Mucosa of rectum (tissue), 2 donors: ENCODE data around the gene SALL2.

Source experiments
- H3K27ac ChIP-seq, 2 donors: one replicate each; pipeline ENCODE4 v1.7.0; 2013; ENCODE audit warnings: inconsistent platforms in 2 of 2, low read depth in 2 of 2, low read length in 2 of 2
- H3K27me3 ChIP-seq, 2 donors: one replicate each; pipeline ENCODE4 v1.7.0; 2013; ENCODE audit warnings: low read length in 2 of 2; ENCODE audit not compliant: control insufficient read depth in 2 of 2, insufficient read depth in 2 of 2
- H3K36me3 ChIP-seq, 2 donors: one replicate each; pipeline ENCODE4 v1.7.0; 2013; ENCODE audit warnings: low read length in 2 of 2; ENCODE audit not compliant: control insufficient read depth in 2 of 2, insufficient read depth in 2 of 2
- H3K4me1 ChIP-seq, 2 donors: one replicate each; pipeline ENCODE4 v1.7.0; 2013; ENCODE audit warnings: low read length in 2 of 2, mild to moderate bottlenecking in 1 of 2; ENCODE audit not compliant: control insufficient read depth in 2 of 2, insufficient read depth in 2 of 2
- H3K4me3 ChIP-seq, 2 donors: one replicate each; pipeline ENCODE4 v1.7.0; 2013; ENCODE audit warnings: low read length in 2 of 2
- H3K9ac ChIP-seq, 2 donors: one replicate each; pipeline ENCODE4 v1.7.0; 2013; ENCODE audit warnings: low read length in 2 of 2, low read depth in 1 of 2, mild to moderate bottlenecking in 1 of 2
- H3K9me3 ChIP-seq, 2 donors: one replicate each; pipeline ENCODE4 v1.7.0; 2013; ENCODE audit warnings: low read length in 2 of 2; ENCODE audit not compliant: control insufficient read depth in 2 of 2
- donor health status: healthy.
- donor health status: Normal muscosa, but diverticular disease.

Gene SALL2

GRCh38 chr14:21510735-21511657 is 15.2 kb downstream of the SALL2 start, which contains the start of gene METTL3:
Gene METTL3 (minus strand): TSS chr14:21511340. CDS start chr14:21511223, 117 bp downstream.
- Histone ChIP-seq H3K9ac (peak within 1 kb of the TSS; percentile 72 to 94), H3K27me3 (no peaks in the 10 kb centered on the region), H3K4me1 (peaks cover 9 to 10% of the 10 kb centered on the region in 2 donors), H3K4me3 (peak within 1 kb of the TSS; percentile 94 to 98), H3K9me3 (no peaks in the 10 kb centered on the region), H3K36me3 (no peaks in the 10 kb centered on the region), H3K27ac (peak within 1 kb of the TSS; percentile 70 to 80)

DNA sequence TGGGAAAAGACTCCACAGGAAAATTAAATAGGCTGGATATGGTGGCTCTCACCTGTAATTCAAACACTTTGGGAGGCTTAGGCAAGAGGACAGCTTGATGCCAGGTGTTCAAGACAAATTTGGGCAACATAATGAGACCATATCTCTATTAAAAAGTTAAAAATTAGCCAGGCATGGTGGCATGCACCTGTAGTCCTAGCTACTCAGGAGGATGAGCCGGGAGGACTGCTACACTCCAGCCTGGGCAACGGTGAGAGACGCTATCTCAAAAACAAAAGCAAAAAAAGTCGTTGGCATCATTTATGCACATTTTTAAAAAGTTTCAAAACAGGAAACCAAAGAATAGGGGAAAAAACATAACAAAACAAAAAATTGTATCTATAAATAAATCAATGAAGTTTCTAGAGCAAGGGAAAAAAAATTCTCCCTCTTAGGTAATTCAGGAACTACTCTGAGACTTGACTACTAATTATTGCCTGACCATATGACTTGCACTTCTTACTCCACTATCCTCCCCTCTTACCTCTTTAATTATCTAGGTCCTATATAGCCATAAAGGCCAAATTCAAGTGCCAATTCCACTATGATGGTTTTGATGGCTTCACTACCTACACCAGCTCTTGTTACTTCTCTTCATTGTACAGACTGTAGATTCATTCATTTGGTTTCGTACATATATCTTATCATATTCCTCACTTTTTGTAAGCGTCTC is 16.6 kb downstream of the SALL2 start:
- Histone ChIP-seq H3K9ac (peak overlapping the region in 1 of 2 donors; percentile 30), H3K4me1 (peaks cover 9 to 10% of the 10 kb centered on the region in 2 donors), H3K4me3 (peak overlapping the region; percentile 94 to 98)

DNA sequence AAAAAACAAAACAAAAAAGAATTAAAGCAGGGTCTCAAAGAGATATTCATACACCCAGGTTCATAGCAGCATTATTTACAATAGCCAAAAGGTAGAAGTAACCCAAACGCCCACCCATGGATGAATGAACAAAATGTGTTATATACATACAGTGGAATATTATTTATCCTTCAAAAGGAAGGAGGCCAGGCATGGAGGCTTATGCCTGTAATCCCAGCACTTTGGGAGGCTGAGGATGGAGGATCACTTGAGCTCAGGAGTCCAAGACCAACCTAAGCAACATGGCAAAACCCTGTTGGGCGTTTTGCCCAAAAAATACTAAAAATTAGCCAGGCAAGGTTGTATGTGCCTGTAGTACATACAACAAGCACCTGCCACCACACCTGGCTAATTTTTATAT is 19.6 kb downstream of the SALL2 start:
- Histone ChIP-seq H3K9ac (no peak overlapping the region), H3K4me3 (no peak overlapping the region), H3K27me3 (no peaks in the 10 kb centered on the region), H3K4me1 (peaks cover 9 to 10% of the 10 kb centered on the region in 2 donors), H3K9me3 (no peaks in the 10 kb centered on the region), H3K36me3 (peaks cover 11 to 22% of the 10 kb centered on the region in 2 donors), H3K27ac (no peak overlapping the region)

More for the DNA sequence above, 16.6 kb downstream of the SALL2 start:
- H3K27ac ChIP-seq, result no peak overlapping the region
- H3K36me3 ChIP-seq, result no peaks in the 10 kb centered on the region
- no peaks in the 10 kb centered on the region for H3K9me3 ChIP-seq
- H3K27me3 ChIP-seq, result no peaks in the 10 kb centered on the region

DNA sequence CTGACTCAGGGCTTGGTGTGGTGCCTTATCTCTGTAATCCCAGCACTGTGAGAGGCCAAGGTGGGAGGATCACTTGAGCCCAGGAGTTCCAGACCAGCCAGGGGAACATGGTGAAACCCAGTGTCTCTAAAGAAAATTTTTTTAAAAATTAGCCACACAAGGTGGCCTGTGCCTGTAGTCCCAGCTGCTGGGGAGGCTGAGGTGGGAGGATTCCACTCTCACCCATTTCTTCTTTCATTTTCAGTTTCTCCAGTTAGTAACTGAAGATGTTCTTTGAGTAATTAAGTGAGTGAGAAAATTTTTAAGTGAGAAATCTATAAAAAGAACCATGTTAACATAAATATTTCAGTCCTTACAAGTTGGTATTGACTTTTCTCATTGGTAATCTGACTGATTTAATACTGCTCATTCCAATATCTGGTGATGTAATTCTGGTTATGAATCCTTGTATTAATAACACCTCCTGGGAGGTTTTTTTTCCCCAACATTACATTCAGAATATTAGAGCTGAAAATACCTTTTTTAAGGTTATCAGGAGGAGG is 21.1 kb downstream of the SALL2 start:
- H3K27ac ChIP-seq, result no peak overlapping the region
- H3K9me3 ChIP-seq, result no peaks in the 10 kb centered on the region
- no peak overlapping the region for H3K9ac ChIP-seq
- no peak overlapping the region for H3K4me3 ChIP-seq
- peaks cover 6 to 7% of the 10 kb centered on the region in 2 donors for H3K4me1 ChIP-seq
- no peaks in the 10 kb centered on the region for H3K27me3 ChIP-seq
- H3K36me3 ChIP-seq, result peaks cover 22 to 36% of the 10 kb centered on the region in 2 donors

- Histone ChIP-seq H3K9ac (no peak overlapping the region), H3K27me3 (no peaks in the 10 kb centered on the region), H3K4me1 (no peaks in the 10 kb centered on the region), H3K36me3 (peaks cover 36 to 51% of the 10 kb centered on the region in 2 donors), H3K9me3 (no peaks in the 10 kb centered on the region), H3K27ac (no peak overlapping the region), H3K4me3 (no peak overlapping the region)
Measured at GRCh38 chr14:21503376-21503775, 22.8 kb downstream of the SALL2 start.

DNA sequence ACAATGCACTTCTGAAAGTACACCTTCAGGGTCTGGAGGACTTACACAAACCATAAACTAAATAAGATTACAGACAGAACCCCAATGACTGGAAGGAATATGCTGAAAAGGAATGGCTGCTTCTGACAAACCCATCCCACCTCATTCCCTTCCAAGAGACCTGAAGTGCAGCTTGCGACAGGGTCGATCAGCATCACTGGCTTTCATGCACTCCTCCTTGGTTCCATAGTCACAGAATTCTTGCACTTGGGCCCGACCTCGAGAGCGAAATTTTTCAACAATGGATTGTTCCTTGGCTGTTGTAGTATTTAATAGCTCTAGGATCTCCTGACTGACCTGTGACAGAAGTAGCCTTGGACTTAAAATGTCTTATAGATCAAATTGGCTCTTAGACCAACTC is 24.6 kb downstream of the SALL2 start:
- Histone ChIP-seq H3K4me1 (no peaks in the 10 kb centered on the region), H3K27ac (no peak overlapping the region), H3K9me3 (no peaks in the 10 kb centered on the region), H3K27me3 (no peaks in the 10 kb centered on the region), H3K4me3 (no peak overlapping the region), H3K9ac (no peak overlapping the region), H3K36me3 (peaks cover 54 to 69% of the 10 kb centered on the region in 2 donors)

DNA sequence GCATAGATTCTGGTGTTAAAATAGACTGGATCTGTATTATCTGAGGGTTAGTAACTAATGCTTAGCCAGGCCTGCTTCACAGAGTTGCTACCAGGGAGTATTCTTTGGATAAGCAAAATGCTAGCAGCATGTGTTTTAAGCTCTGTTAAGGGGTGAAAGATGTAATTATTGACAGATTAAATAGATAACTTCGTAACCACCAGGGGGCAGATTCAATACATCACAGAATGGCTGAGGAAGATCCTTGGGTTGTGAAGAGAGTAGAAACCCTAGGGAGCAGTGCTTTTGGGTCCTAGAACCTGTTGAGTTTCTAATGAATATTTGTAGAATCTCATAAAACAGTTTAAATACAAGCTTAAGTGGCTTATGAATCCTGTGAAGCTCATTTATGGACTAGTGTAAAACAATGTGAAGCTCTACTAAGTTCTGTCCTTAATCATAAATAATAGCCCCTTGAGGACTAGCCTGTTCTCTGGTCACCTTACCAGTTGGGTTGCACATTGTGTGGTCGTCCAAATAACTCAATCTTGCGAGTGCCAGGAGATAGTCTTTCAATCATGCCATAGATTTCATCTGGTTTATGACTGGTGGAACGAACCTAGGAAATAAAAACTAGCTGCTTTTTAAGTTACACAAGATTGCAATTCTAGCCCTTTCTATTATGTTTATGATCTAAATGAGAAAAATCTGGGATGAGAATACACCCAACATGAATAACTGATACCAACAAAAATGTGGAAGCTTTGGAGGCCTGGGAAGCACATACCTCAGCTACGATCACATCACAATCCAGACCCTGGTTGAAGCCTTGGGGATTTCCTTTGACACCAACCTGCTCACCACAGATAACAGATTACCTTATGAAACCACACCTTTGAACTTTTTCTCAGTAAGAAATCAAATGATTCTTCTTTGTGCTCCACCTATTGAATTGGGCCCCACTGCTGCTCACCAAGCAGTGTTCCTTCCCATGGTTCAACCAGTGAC is 27.3 kb downstream of the SALL2 start:
- no peak overlapping the region for H3K4me3 ChIP-seq
- no peaks in the 10 kb centered on the region for H3K4me1 ChIP-seq
- no peaks in the 10 kb centered on the region for H3K27me3 ChIP-seq
- H3K36me3 ChIP-seq, result peaks cover 72 to 83% of the 10 kb centered on the region in 2 donors
- no peaks in the 10 kb centered on the region for H3K9me3 ChIP-seq
- H3K27ac ChIP-seq, result no peak overlapping the region
- H3K9ac ChIP-seq, result no peak overlapping the region

- Histone ChIP-seq H3K9ac (no peak overlapping the region), H3K27ac (no peak overlapping the region), H3K27me3 (no peaks in the 10 kb centered on the region), H3K36me3 (peaks cover 77 to 78% of the 10 kb centered on the region in 2 donors), H3K4me1 (no peaks in the 10 kb centered on the region), H3K9me3 (no peaks in the 10 kb centered on the region), H3K4me3 (no peak overlapping the region)
Measured at GRCh38 chr14:21496453-21496852, 29.7 kb downstream of the SALL2 start.
